Measurements from ENCODE around the gene SINHCAF.

The SINHCAF gene

GRCh38 chr12:31337952-31338351 lies 12.0 kb upstream of the SINHCAF start:
- no peak for DNase-seq (ENCODE audit: low read depth, low spot score)

DNA sequence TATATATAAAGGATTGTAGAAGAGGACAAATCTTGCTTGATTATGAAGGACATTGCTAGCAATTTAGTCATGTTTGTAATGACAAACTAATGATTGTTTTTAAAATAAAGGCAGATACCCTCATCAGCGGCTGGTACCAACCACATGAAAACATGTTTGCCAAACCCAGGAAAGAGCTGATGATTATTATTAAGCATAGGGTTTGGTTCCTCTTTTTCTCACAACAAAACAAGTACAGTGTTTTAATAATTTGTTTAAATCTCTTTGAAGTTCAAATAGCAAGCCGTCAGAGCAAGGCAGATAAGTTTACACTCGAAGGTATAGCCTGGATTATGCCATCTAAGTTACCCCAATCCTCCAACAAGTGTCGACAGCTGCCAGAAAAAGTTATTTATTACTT lies 5.3 kb upstream of the SINHCAF start:
- no peak for DNase-seq (ENCODE audit: low read depth, low spot score)

DNA sequence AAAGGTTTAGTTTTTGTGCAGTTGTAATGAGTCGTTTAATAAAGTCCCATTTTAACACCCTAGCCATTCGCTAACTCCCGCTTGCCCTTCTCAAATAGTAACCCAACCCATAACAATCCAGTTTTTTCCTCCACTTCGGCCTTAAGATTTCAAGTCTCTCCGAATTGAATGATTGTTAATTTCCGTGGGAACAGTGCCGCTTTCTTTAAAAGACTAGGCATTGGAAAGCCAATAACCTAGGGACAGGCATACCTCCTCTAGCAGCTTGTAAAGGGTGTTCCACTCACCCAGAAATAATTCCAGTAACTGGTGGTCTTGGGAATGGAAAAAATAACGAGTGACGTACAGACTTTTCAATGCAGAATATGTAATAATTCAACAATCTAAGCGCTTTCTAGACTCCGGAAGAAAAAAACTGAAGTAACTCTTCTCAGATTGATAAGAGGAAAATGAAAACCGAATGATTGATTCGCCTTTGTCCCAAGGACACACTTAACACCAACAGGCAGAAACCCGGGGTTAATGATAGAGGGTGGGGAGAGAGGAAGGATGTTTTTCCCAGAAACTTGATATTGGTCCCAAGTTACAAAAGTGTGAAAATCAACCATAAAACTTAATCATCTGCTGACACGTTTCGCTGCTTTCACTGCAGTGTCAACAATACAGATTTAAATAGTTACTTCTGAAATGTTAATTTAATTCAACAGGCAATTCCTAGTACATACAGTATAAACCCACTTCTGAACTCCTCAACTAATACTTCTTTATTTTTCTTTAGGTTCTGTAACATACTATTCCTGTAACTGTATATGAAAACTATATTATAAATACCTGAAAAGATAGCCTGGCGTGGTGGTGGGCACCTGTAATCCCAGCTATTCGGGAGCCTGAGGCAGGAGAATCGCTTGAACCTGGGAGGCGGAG lies 1.0 kb upstream of the SINHCAF start:
- no peak for DNase-seq (ENCODE audit: low read depth, low spot score)

GRCh38 chr12:31325524-31325875 lies 450 bp downstream of the SINHCAF start:
- DNase-seq (ENCODE audit: low read depth, low spot score), result no peak

DNA sequence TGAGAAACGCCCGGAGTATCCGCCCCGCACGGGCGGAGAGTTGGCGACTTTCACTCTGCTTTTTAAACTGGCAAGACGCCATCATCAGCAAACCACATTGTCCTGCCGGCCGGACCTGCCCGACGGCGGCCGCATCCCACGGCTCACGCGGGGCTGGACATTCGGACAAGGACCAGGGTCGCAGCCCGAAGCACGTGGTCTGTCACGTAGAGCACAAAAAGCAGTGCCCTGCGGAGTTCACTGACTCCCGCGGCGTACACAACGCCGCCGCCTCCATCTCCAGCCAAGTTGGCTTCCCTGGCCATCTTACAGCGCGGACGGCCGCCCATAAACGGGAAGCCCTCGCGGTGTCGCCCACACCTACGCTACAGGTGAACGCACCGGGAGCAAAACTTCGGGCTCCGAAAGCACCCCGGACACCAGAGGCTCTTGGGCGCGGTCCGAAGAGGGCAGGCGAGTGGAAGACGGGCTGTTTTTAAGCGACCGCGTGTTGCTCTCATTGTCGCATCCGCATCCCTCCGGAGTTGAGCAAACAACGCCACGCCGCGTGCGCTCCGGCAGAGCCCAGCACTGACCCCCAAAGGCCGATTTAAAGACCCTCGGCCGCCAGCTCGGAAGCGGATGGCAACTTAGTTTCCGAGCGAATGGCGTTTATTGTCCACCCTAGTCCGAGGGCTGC lies 966 bp downstream of the SINHCAF start:
- DNase-seq (ENCODE audit: low read depth, low spot score), result peak; percentile 77

- peak; percentile 93 for DNase-seq (ENCODE audit: low read depth, low spot score)
Observed at GRCh38 chr12:31324116-31324844, 1.7 kb downstream of the SINHCAF start.

- no peak for DNase-seq (ENCODE audit: low read depth, low spot score)
Observed at GRCh38 chr12:31323391-31324115, 2.4 kb downstream of the SINHCAF start.

GRCh38 chr12:31322801-31323207 lies 3.1 kb downstream of the SINHCAF start:
- peak; percentile 55 for DNase-seq (ENCODE audit: low read depth, low spot score)

DNA sequence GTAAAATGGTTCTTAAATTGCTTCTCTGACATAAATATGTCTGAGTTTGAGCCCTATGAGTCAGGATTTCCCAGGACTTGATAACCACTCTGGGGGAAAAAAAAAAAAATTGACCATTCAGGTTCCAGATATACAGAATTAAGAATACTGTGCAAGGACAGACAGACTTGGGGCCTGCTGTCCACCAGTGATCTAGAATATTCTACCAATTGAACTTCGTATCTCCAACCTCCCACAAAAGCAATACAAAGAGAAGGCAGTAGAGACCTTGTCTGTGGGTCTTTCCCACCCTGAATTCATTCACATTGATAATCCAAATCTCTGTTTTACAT lies 4.1 kb downstream of the SINHCAF start:
- peak; percentile 41 for DNase-seq (ENCODE audit: low read depth, low spot score)

- no peak for DNase-seq (ENCODE audit: low read depth, low spot score)
Observed at GRCh38 chr12:31321186-31321896, 4.6 kb downstream of the SINHCAF start.

DNA sequence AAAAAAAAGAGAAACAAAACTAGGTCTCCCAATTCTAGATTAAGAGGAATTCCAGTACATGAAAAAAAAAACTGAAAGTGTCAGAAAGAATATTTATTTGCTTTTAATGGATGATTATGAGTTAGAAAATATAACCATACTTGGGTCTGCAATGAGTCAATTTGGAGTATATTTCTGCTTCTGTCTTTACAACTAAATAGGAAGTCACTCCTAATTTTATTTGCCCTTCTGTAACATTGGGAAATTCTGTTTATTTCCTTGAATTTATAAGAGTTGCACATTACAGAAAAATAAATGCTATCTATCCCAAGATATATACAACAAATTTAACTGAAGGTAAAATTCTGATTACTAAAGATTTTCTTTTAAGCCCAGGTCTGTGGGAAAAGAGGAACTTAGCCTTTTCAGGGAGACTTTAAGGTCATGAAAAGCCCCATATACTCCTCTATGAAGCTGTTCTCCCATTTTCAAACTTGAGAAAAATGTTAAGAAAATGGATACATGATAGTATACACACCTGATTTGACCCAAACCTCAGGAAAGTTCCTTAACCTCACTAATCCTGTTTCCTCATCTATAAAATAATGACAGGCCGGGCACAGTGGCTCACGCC lies 7.2 kb downstream of the SINHCAF start:
- no peak for DNase-seq (ENCODE audit: low read depth, low spot score)

- DNase-seq (ENCODE audit: low read depth, low spot score), result peak; percentile 42
Observed at GRCh38 chr12:31317471-31318395, 8.2 kb downstream of the SINHCAF start.

DNA sequence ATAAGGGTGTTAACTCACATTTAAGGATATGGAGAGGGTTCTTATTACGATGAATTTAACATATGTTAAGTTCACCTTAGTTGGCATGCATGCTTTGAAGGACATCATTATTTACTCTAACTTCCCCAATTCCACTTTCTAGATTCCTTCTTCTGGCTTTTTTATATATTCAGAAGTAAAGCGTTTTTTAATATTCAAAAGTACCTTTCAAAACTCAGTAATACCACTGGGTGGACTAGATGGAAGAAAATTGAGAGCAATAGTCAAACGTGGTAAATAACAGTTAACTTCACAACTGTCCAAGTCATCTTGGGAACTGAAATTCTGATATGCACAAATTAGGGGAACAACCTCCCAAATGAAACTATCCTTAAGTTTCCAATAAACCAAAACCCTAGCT lies 9.1 kb downstream of the SINHCAF start:
- no peak for DNase-seq (ENCODE audit: low read depth, low spot score)

GRCh38 chr12:31315784-31316465 lies 10.0 kb downstream of the SINHCAF start:
- no peak for DNase-seq (ENCODE audit: low read depth, low spot score)

- DNase-seq (ENCODE audit: low read depth, low spot score), result no peak
Observed at GRCh38 chr12:31315044-31315715, 10.8 kb downstream of the SINHCAF start.

DNA sequence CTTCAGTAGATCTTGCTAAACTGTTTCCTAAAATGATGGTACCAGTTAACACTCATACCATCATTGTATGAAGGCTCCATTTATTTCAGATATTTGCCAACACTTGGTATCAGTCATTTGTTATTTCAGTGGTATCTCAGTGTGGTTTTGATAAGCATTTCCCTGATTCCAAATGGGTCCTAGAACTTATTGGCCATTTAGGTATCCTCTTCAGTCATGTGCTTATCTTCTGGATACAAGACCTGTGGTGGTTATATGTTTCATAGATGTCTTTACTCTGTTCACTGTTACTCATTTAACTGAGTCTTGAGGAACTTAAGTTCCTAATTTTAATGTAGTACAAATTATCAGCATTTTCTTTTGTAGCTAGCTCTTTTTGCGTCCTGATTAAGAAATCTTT lies 13.5 kb downstream of the SINHCAF start:
- DNase-seq (ENCODE audit: low read depth, low spot score), result no peak

GRCh38 chr12:31311634-31312258 lies 14.2 kb downstream of the SINHCAF start:
- no peak for DNase-seq (ENCODE audit: low read depth, low spot score)

GRCh38 chr12:31310488-31310887 lies 15.5 kb downstream of the SINHCAF start:
- no peak for DNase-seq (ENCODE audit: low read depth, low spot score)

Measured in astrocyte of the hippocampus (primary cell).